ENCODE results near the gene TRAPPC2L.

TRAPPC2L gene

DNA sequence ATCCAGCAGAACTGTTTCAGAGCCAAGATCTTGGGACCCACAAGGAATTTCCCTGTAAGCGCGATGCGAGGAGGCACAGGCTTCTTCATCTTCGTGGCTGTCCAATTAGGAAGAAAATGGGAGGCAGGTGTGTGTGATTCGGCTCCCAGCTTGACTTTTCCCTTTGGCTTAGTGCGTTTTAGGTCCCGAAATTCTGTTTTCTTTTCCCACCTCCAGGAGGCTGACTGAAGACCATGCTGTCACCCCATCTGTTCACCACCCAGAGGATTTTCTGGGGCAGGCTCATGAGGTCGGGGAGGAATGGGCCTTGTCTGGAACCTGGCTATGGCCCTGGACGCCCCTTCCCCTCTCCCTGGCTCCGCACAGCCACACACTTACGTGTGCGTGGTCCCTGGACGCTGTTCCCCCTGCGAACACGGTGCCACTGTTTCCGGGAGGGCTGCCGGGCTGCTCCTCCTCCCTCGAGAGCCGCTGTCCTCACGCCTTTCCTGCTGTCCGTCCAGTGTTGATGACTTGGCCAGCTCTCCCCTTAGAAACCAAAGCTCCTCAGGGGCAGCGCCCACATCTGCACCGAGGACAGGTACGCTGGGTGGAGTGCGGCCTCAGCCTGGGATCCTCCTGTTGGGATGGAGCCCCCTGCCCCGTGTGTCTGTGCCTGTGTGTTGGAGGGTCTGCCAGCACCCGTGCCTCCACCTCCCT lies 12.2 kb downstream of the TRAPPC2L start:
- Histone ChIP-seq H3K9me3 (ENCODE audit: control insufficient read depth, low read length) (no peaks in the 10 kb centered on the region), H3K4me3 (ENCODE audit: insufficient read depth, low read depth, low read length) (no peak overlapping the region), H3K27me3 (ENCODE audit: control insufficient read depth, insufficient read depth, low read length, poor library complexity, severe bottlenecking) (no peaks in the 10 kb centered on the region), H3K4me1 (ENCODE audit: control insufficient read depth, insufficient read depth, low read length) (no peaks in the 10 kb centered on the region), H3K36me3 (ENCODE audit: control insufficient read depth, insufficient read depth, low read length) (no peaks in the 10 kb centered on the region), H3K27ac (ENCODE audit: insufficient read depth, low read depth, low read length, poor library complexity, severe bottlenecking) (no peak overlapping the region)
- 91 to 93% methylated on average over 27 of the region's 27 CpGs for WGBS, 2 experiments

DNA sequence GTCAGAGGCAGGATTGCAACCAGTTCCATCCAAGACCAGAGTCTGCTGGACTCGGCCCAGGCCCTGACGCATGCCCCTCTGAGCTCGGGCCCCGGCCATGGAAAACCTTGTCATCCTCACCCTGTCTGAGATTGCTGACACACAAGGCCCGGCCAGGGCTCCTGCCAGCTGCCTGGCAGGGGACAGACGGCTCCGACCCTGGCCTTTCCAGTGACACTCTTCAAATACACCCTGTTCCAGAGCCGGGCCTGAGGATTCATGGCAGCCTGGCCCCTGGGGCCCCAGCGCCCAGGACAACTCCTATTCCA lies 12.7 kb downstream of the TRAPPC2L start:
- H3K9me3 ChIP-seq (ENCODE audit: control insufficient read depth, low read length) = no peaks in the 10 kb centered on the region
- WGBS, 2 experiments = 91% methylated on average over 9 of the region's 9 CpGs
- no peaks in the 10 kb centered on the region for H3K27me3 ChIP-seq (ENCODE audit: control insufficient read depth, insufficient read depth, low read length, poor library complexity, severe bottlenecking)
- no peaks in the 10 kb centered on the region for H3K4me1 ChIP-seq (ENCODE audit: control insufficient read depth, insufficient read depth, low read length)
- no peaks in the 10 kb centered on the region for H3K36me3 ChIP-seq (ENCODE audit: control insufficient read depth, insufficient read depth, low read length)
- no peak overlapping the region for H3K4me3 ChIP-seq (ENCODE audit: insufficient read depth, low read depth, low read length)
- no peak overlapping the region for H3K27ac ChIP-seq (ENCODE audit: insufficient read depth, low read depth, low read length, poor library complexity, severe bottlenecking)

GRCh38 chr16:88870608-88871348 lies 13.9 kb downstream of the TRAPPC2L start:
- H3K27ac ChIP-seq (ENCODE audit: insufficient read depth, low read depth, low read length, poor library complexity, severe bottlenecking) = no peak overlapping the region
- WGBS, 2 experiments = 86 to 88% methylated on average over 37 of the region's 37 CpGs
- H3K36me3 ChIP-seq (ENCODE audit: control insufficient read depth, insufficient read depth, low read length) = no peaks in the 10 kb centered on the region
- H3K4me1 ChIP-seq (ENCODE audit: control insufficient read depth, insufficient read depth, low read length) = no peaks in the 10 kb centered on the region
- H3K4me3 ChIP-seq (ENCODE audit: insufficient read depth, low read depth, low read length) = no peak overlapping the region
- no peaks in the 10 kb centered on the region for H3K27me3 ChIP-seq (ENCODE audit: control insufficient read depth, insufficient read depth, low read length, poor library complexity, severe bottlenecking)
- H3K9me3 ChIP-seq (ENCODE audit: control insufficient read depth, low read length) = no peaks in the 10 kb centered on the region

- Histone ChIP-seq H3K36me3 (ENCODE audit: control insufficient read depth, insufficient read depth, low read length) (no peaks in the 10 kb centered on the region), H3K27me3 (ENCODE audit: control insufficient read depth, insufficient read depth, low read length, poor library complexity, severe bottlenecking) (no peaks in the 10 kb centered on the region), H3K4me1 (ENCODE audit: control insufficient read depth, insufficient read depth, low read length) (no peaks in the 10 kb centered on the region), H3K9me3 (ENCODE audit: control insufficient read depth, low read length) (no peaks in the 10 kb centered on the region), H3K4me3 (ENCODE audit: insufficient read depth, low read depth, low read length) (no peak overlapping the region), H3K27ac (ENCODE audit: insufficient read depth, low read depth, low read length, poor library complexity, severe bottlenecking) (no peak overlapping the region)
- 89 to 91% methylated on average over 8 of the region's 8 CpGs for WGBS, 2 experiments
Observed at GRCh38 chr16:88871349-88871702, 14.4 kb downstream of the TRAPPC2L start.

DNA sequence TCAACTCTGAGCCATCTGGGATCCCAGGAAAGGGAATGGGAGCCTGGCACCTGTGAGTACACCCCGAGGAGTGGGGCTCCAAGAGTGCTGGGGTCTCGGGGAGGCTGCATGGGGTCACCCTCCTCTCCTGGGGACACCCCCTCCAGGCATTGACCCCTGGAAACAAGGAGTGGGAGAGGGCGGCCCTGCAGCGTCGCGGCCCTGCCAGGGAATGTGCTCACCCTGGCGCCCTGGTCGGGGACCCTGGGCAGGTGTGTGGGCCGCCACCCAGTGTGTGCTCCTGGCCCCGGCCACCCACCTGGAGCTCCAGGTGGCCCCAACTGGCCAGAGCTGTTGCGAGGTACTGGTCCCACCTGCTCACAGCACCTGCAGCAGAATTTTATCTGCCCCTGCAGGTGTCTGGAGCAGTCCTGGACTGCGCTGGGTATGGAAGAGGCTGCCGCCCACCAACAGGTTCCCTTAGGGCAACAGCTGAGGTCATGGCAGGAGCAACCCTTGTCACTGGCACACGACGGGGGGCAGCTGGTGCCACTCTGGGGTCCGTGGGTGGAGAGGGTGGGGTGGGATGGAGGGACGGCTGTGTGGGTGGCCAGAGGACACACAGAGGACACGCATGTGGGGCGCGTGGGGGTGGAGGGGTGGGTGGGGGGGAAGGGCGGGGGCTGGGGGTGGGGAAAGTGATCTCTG lies 14.9 kb downstream of the TRAPPC2L start:
- WGBS, 2 experiments = 90 to 91% methylated on average over 16 to 17 of the region's 21 CpGs
- H3K27me3 ChIP-seq (ENCODE audit: control insufficient read depth, insufficient read depth, low read length, poor library complexity, severe bottlenecking) = no peaks in the 10 kb centered on the region

DNA sequence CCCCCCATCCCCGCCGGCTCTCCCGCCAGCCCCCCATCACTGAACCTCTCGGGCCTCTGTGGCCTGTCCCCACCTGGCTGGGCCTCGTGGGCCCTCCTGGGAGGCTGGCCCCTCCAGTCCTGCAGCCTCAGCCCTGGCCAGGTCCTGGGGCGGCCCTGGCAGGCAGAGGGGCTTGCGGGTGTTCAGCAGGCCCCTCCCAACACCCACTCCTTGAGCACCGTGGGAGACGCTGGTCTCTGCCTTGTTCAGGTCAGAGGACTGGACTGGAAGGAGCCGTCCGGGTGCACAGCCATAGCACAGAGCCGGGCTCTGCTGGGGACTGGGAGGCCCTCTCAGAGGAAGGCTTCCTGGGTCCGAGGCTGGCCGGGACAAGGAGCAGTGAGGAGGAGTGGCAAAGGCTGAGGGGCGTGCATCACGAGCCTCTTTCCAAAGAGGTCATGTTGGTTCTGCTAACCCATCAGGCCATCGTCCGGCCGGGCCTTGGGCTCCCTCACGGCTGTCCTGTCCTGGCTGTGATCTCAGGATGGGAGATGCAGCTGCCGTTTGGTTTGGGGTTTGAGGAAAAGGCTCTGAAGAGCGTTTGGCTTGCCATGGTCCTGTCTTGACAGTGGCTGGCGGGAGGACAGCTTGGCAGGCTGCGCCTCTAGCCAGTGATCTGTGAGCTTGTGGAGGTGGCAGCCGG lies 15.9 kb downstream of the TRAPPC2L start:
- H3K4me1 ChIP-seq (ENCODE audit: control insufficient read depth, insufficient read depth, low read length) = no peaks in the 10 kb centered on the region
- H3K27ac ChIP-seq (ENCODE audit: insufficient read depth, low read depth, low read length, poor library complexity, severe bottlenecking) = no peak overlapping the region
- no peaks in the 10 kb centered on the region for H3K9me3 ChIP-seq (ENCODE audit: control insufficient read depth, low read length)
- H3K36me3 ChIP-seq (ENCODE audit: control insufficient read depth, insufficient read depth, low read length) = no peaks in the 10 kb centered on the region
- no peaks in the 10 kb centered on the region for H3K27me3 ChIP-seq (ENCODE audit: control insufficient read depth, insufficient read depth, low read length, poor library complexity, severe bottlenecking)
- no peak overlapping the region for H3K4me3 ChIP-seq (ENCODE audit: insufficient read depth, low read depth, low read length)
- 91 to 93% methylated on average over 25 of the region's 25 CpGs for WGBS, 2 experiments

More for the DNA sequence above, 14.9 kb downstream of the TRAPPC2L start:
- H3K36me3 ChIP-seq (ENCODE audit: control insufficient read depth, insufficient read depth, low read length) = no peaks in the 10 kb centered on the region
- H3K9me3 ChIP-seq (ENCODE audit: control insufficient read depth, low read length) = no peaks in the 10 kb centered on the region
- no peaks in the 10 kb centered on the region for H3K4me1 ChIP-seq (ENCODE audit: control insufficient read depth, insufficient read depth, low read length)
- no peak overlapping the region for H3K4me3 ChIP-seq (ENCODE audit: insufficient read depth, low read depth, low read length)
- no peak overlapping the region for H3K27ac ChIP-seq (ENCODE audit: insufficient read depth, low read depth, low read length, poor library complexity, severe bottlenecking)

DNA sequence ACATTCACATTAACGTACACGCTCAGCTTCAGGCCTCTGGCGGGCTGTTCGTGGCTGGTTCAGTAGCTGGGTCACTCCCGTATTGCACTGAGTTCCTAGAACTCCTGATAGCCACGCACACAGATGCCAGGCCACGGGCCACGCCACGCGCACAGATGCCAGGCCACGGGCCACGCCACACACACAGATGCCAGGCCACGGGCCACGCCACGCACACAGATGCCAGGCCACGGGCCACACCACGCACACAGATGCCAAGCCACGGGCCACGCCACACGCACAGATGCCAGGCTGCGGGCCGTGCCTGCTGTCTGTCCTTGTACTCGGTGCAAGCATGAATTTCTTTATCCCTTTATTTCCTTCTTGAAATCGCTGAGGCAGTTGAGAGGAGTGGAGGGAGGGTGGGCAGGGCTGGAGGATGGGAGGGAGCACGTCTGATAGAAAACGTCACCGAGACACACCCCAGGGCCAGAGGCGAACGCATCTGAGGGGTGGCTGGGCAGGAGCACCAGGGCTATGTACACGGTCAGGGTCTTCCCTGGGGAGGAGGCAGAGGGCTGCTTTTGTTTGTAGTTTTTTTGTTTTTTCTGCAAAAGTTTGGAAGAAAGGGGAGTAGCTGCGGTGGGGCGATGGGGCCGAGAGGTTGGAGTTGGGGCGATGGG lies 18.1 kb downstream of the TRAPPC2L start:
- Histone ChIP-seq H3K27me3 (ENCODE audit: control insufficient read depth, insufficient read depth, low read length, poor library complexity, severe bottlenecking) (no peaks in the 10 kb centered on the region), H3K36me3 (ENCODE audit: control insufficient read depth, insufficient read depth, low read length) (no peaks in the 10 kb centered on the region), H3K27ac (ENCODE audit: insufficient read depth, low read depth, low read length, poor library complexity, severe bottlenecking) (no peak overlapping the region), H3K4me3 (ENCODE audit: insufficient read depth, low read depth, low read length) (no peak overlapping the region), H3K4me1 (ENCODE audit: control insufficient read depth, insufficient read depth, low read length) (no peaks in the 10 kb centered on the region), H3K9me3 (ENCODE audit: control insufficient read depth, low read length) (no peaks in the 10 kb centered on the region)
- WGBS, 2 experiments = 94 to 95% methylated on average over 34 of the region's 34 CpGs

- Histone ChIP-seq H3K4me3 (ENCODE audit: insufficient read depth, low read depth, low read length) (no peak overlapping the region), H3K4me1 (ENCODE audit: control insufficient read depth, insufficient read depth, low read length) (peaks cover 5% of the 10 kb centered on the region), H3K9me3 (ENCODE audit: control insufficient read depth, low read length) (no peaks in the 10 kb centered on the region), H3K36me3 (ENCODE audit: control insufficient read depth, insufficient read depth, low read length) (no peaks in the 10 kb centered on the region), H3K27me3 (ENCODE audit: control insufficient read depth, insufficient read depth, low read length, poor library complexity, severe bottlenecking) (no peaks in the 10 kb centered on the region), H3K27ac (ENCODE audit: insufficient read depth, low read depth, low read length, poor library complexity, severe bottlenecking) (no peak overlapping the region)
- 92 to 94% methylated on average over 22 of the region's 22 CpGs for WGBS, 2 experiments
Observed at GRCh38 chr16:88875703-88876234, 18.8 kb downstream of the TRAPPC2L start.

GRCh38 chr16:88876942-88877526 lies 20.1 kb downstream of the TRAPPC2L start:
- Histone ChIP-seq H3K27me3 (ENCODE audit: control insufficient read depth, insufficient read depth, low read length, poor library complexity, severe bottlenecking) (no peaks in the 10 kb centered on the region), H3K9me3 (ENCODE audit: control insufficient read depth, low read length) (no peaks in the 10 kb centered on the region), H3K4me3 (ENCODE audit: insufficient read depth, low read depth, low read length) (no peak overlapping the region), H3K4me1 (ENCODE audit: control insufficient read depth, insufficient read depth, low read length) (peaks cover 10% of the 10 kb centered on the region), H3K36me3 (ENCODE audit: control insufficient read depth, insufficient read depth, low read length) (no peaks in the 10 kb centered on the region), H3K27ac (ENCODE audit: insufficient read depth, low read depth, low read length, poor library complexity, severe bottlenecking) (no peak overlapping the region)
- WGBS, 2 experiments = 92% methylated on average over 33 of the region's 33 CpGs
